IPS DF 6.9 (cell line): ENCODE measurements around the gene CEP63.

Experiments
- DNase-seq: peaks from one replicate; pipeline ENCODE4 v3.0.0-alpha.2; 2013; ENCODE audit warnings: low read depth, low spot score
- H3K27ac ChIP-seq: one replicate; pipeline ENCODE4 v1.5.1; 2013; ENCODE audit warnings: low read length, control low read depth
- H3K27me3 ChIP-seq: 2 replicates; pipeline ENCODE4 v1.6.1; 2013; ENCODE audit warnings: mild to moderate bottlenecking, low read length; ENCODE audit not compliant: control insufficient read depth, insufficient read depth
- H3K36me3 ChIP-seq: 2 replicates; pipeline ENCODE4 v1.6.1; 2013; ENCODE audit warnings: low read length; ENCODE audit not compliant: control insufficient read depth, insufficient read depth
- H3K4me1 ChIP-seq: 2 replicates; pipeline ENCODE4 v1.6.1; 2013; ENCODE audit warnings: low read length; ENCODE audit not compliant: control insufficient read depth, insufficient read depth
- H3K4me3 ChIP-seq: 2 replicates; pipeline ENCODE4 v1.5.1; 2013; ENCODE audit warnings: mild to moderate bottlenecking, low read length
- H3K9me3 ChIP-seq: 2 replicates; pipeline ENCODE4 v1.6.1; 2013; ENCODE audit warnings: low read length, inconsistent platforms; ENCODE audit not compliant: control insufficient read depth, insufficient read depth
- WGBS: extraction: QIAGEN DNeasy Blood & Tissue Kit; methylation state at CpG from one replicate; pipeline ENCODE4 v1.1.7; 2013; ENCODE audit warnings: mixed read lengths, missing lambda C conversion rate; ENCODE audit not compliant: insufficient read length, insufficient coverage; 5-methylcytosine and 5-hydroxymethylcytosine counted together

Gene CEP63

DNA sequence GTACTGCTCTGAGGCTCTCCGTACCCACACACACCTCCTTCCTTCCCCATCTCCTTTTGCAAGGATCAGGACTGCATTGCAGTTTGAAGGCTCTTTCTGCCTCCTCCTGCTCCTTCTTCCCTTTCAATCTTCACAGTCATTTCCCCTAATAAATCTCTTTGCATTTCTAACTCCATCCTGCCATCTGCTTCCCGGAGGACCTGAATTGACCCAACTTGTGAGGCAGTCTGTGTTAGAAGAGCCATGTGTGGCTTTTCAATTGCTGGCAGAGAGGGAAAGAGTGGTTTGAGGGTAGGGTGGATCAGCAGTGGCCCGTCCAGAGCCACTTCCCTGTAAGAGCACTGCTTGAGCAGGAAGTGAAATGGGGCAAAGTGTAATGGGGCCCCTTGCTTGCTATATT, 35.9 kb upstream of the CEP63 start:
- Histone ChIP-seq H3K27ac (no peak overlapping the region), H3K36me3 (no peaks in the 10 kb centered on the region), H3K9me3 (no peaks in the 10 kb centered on the region), H3K4me1 (peaks cover 1% of the 10 kb centered on the region; the same call in 1 of the 2 replicates), H3K4me3 (no peak overlapping the region), H3K27me3 (no peaks in the 10 kb centered on the region)
- no peak for DNase-seq
- WGBS = no CpG with 5 or more reads among the region's 3 CpGs

DNA sequence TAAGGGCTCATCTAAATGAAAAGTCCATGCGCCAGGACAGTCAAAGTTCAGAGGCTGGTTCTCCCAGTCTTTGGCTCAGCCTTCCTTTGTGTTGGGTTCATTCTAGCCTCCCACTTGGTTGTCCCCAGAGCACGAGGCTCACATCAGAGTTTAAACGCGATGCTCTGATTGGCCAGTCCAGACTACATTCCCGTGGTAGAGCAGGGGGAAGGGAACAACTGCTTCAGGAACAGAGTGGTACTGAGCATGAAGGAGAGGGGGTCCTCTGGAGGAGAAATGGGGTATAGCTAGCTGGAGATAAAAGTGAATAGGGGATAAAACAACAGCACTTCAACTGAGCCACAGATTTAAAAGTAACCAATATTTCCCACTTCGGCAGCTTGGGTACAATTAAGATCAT, 32.2 kb upstream of the CEP63 start:
- Histone ChIP-seq H3K4me3 (no peak overlapping the region), H3K27me3 (no peaks in the 10 kb centered on the region), H3K4me1 (0 out of 2 replicates have a peak, but pooled peaks cover 1% of the 10 kb centered on the region), H3K9me3 (no peaks in the 10 kb centered on the region), H3K27ac (no peak overlapping the region), H3K36me3 (no peaks in the 10 kb centered on the region)
- peak; percentile 66 for DNase-seq
- no CpG with 5 or more reads among the region's 6 CpGs for WGBS

DNA sequence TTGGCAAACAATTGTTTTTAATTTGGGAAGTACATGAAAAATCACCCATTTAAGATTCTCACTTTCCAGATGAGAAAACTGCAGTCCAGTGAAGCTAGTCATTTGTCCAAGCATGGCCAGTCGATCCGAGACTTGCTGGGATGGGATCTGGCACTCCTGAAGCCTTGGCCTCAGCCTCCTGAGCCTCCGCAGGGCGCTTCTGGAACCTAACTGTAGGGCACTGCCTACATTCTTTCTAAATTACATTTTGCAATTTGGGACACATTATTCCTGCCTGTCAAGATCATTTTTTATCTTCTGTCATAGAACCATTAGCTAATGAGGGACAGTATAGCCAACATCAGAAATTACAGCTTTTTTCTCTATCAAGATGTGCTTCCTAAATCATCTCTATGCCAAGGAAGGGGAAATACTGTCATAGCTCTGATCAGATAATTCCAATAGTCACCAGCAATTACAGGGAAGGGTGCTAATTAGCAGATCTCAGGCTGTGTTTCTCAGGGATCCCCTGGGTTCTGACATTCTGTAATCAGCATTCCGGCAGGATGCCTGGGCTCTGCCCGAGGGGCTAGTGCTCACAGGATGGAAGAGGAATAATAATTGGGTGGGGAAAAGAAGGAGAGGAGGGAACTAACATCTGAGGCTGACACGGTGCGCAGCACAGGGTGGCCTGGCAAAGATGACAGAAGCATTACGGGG, 28.3 kb upstream of the CEP63 start:
- WGBS = no CpG with 5 or more reads among the region's 9 CpGs
- H3K4me1 ChIP-seq = no peaks in the 10 kb centered on the region
- H3K27me3 ChIP-seq = no peaks in the 10 kb centered on the region
- no peak for DNase-seq
- H3K4me3 ChIP-seq = no peak overlapping the region
- no peak overlapping the region for H3K27ac ChIP-seq
- H3K36me3 ChIP-seq = no peaks in the 10 kb centered on the region
- H3K9me3 ChIP-seq = no peaks in the 10 kb centered on the region

DNA sequence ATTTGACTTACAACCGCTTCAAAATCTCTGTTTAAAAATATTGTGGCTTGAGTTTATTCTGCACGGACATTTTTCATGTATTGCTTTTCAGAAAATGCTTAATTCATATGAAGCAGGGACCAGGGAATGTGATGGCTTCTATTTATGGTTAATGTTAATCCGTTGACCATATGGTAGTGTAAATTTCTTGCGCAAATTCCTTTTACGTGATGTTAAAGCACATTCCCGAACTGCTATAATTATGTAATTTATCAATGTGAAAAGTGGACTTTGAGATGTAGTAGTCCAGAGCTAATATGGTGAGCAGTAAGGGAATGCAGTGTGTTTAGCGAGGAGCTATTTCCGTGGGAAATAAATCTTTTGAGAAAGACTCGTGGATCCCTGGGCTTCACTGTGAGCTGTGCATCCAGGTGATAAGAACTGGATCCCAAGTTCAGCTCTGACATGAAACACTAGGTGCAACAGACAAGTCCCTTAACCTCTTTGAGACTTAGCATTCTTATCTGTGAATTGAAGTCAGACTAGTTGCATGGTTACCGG, 27.4 kb upstream of the CEP63 start:
- Histone ChIP-seq H3K4me1 (no peaks in the 10 kb centered on the region), H3K27ac (no peak overlapping the region), H3K27me3 (no peaks in the 10 kb centered on the region), H3K9me3 (no peaks in the 10 kb centered on the region), H3K4me3 (no peak overlapping the region), H3K36me3 (no peaks in the 10 kb centered on the region)
- no peak for DNase-seq
- no CpG with 5 or more reads among the region's 10 CpGs for WGBS

DNA sequence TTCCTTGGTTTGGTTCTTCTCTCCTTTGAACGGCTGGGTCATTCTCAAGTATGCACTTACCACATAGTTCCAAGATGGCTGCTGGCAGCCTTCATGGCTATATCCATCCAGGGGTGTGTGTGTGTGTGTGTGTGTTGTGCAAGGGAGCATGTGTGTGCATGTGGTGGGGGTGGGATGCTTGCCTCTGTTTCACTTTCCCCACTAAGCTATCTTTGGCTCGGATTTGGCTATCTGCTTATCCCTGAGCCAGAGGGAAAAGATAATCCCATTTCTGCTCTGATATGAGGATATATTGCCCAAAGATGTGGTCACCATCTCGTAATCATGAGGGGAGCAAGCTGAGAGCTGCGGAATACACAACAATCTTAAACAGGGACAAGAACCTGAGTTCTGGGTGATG, 26.3 kb upstream of the CEP63 start:
- DNase-seq = no peak
- Histone ChIP-seq H3K4me1 (peaks cover 2% of the 10 kb centered on the region; the same call in 1 of the 2 replicates), H3K36me3 (no peaks in the 10 kb centered on the region), H3K4me3 (no peak overlapping the region), H3K27me3 (no peaks in the 10 kb centered on the region), H3K27ac (no peak overlapping the region), H3K9me3 (no peaks in the 10 kb centered on the region)
- no CpG with 5 or more reads among the region's 4 CpGs for WGBS

DNA sequence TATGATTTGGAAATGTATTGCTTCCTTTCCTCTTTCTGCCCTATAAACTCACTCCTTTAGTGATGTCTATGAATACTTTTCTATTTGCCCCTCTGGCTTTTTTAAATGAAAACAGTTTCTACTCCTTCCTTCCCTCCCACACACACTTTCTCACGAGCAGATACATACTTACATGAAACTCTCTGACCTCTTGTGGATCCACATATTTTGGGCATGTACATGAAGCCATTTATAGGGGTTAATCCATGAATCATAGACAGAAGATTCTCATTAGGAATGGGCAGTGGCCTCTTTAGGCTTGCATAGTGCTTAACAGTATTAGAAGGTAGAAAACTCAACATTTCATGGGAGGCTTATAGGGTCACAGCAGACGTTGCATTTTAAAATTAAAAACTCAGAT, 24.9 kb upstream of the CEP63 start:
- Histone ChIP-seq H3K4me3 (no peak overlapping the region), H3K27me3 (no peaks in the 10 kb centered on the region), H3K9me3 (no peaks in the 10 kb centered on the region), H3K27ac (no peak overlapping the region), H3K36me3 (no peaks in the 10 kb centered on the region), H3K4me1 (peaks cover 5% of the 10 kb centered on the region; the same call in 1 of the 2 replicates)
- no CpG with 5 or more reads among the region's 2 CpGs for WGBS
- no peak for DNase-seq

DNA sequence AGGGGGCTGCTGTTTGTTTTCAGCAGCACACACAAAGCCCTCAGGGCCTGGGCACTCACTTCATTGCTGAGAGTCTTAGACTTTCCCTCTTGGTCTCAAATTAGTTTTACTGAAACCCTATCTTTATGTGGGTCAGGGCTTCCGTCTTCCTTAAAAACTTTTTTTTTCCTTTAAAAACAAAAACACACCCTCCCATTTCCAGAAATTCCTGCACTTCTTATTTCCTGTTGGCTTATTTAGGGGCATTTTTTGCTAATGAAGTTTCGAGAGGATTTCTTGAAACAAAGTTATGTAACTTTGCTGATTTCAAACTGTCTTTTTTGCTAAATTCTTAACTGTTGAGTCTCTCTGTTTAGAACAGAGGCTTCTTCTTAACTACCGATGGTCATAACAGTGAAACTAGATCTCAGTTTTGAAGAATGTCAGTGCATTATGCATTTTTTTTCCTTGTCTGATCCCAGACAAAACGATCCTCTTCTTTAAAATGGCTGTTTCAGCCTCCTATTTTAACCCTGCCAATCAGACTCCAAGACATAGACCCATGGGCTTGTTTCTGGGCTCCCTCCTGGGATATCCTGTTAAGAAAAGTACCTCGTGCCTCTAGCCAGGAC, 23.4 kb upstream of the CEP63 start:
- Histone ChIP-seq H3K36me3 (no peaks in the 10 kb centered on the region), H3K4me1 (peaks cover 5% of the 10 kb centered on the region; the same call in 1 of the 2 replicates), H3K27ac (no peak overlapping the region), H3K9me3 (no peaks in the 10 kb centered on the region), H3K4me3 (no peak overlapping the region), H3K27me3 (no peaks in the 10 kb centered on the region)
- WGBS = no CpG with 5 or more reads among the region's 5 CpGs
- DNase-seq = no peak

DNA sequence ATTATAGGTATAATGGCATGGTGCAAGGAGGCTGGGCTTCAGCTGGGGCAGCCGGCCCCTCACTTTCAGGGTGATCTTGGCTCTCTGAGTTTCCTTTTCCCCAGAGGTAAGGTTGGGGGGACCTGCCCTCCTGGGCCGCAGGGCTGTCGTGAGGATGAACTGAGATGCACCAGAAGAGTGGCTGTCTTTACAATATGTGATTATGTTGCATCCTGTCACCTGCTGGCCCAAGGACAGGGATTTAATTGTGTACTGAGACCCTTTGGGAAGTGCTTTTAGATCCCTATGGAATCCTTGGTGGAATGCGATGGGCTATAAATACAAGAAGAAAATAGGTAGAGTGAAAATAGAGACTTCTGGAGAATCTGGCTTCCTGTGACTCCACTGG, 22.2 kb upstream of the CEP63 start:
- Histone ChIP-seq H3K36me3 (no peaks in the 10 kb centered on the region), H3K27me3 (no peaks in the 10 kb centered on the region), H3K9me3 (no peaks in the 10 kb centered on the region), H3K4me3 (no peak overlapping the region), H3K27ac (no peak overlapping the region), H3K4me1 (peaks cover 5% of the 10 kb centered on the region; the same call in 1 of the 2 replicates)
- no CpG with 5 or more reads among the region's 4 CpGs for WGBS
- DNase-seq = no peak

DNA sequence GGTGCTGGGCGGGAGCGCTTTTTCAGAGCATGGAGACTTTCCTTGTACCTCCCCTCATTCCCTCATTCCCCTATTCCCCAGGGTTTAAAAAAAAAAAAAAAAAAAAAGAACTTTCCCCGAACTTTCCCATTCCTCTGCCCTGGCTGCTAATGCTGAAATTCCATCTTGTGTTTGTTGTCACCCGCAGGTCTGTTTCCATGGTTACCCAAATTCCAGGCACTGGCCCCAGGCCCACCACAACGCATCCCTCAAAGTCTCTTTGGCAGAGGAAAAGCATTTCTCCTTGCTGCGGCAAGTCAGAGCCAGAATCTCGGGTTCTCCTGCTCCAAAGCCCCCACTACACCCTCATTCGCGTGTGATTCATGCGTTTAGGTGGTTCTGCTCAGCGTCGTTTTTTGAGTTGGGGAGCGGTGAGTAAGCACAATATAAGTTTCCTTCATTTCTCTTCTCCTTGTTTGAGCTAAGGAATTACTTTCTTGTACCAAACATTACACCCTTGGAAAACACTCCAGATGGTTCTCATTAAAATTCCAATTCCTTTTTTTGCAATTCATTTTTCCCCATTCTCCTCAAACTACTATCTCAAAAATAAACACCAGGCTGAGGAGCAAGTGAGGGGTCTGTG, 21.7 kb upstream of the CEP63 start:
- H3K4me1 ChIP-seq = peaks cover 5% of the 10 kb centered on the region; the same call in 1 of the 2 replicates
- H3K36me3 ChIP-seq = no peaks in the 10 kb centered on the region
- H3K9me3 ChIP-seq = no peaks in the 10 kb centered on the region
- H3K27me3 ChIP-seq = no peaks in the 10 kb centered on the region
- no CpG with 5 or more reads among the region's 13 CpGs for WGBS
- H3K4me3 ChIP-seq = no peak overlapping the region
- no peak overlapping the region for H3K27ac ChIP-seq
- DNase-seq = peak; percentile 77

DNA sequence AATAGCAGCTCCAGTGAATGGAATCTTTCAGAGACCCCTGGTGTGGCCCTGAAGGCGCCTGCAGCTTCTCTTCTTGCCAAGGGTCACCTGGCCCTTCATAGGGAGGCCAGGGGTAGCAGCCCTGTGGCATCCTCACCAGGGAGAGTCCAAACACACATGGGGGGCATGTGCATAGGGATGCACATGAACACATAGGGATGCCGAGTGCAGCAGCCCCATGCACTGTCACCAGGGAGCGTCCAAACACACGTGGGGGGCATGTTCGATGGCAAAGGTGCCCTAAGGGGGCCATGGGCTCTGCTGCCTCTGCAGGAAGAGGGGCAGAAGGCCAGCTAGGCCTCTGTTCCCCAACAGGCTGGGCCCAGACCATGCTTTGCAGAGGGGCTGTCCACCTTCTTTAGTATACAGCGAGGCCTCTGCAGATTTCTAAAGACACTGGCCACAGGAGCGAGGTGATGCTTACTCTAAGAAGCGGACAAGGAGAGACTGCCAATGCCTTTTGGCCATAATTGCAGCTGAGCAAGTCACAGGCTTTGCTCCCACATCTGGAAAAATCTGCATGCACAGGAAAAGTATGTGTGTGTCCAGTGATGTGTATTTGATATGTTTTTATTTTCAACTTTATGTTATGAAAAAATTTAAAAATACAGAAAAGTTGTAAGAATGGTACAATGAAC, 21.0 kb upstream of the CEP63 start:
- no CpG with 5 or more reads among the region's 8 CpGs for WGBS
- no peak overlapping the region for H3K4me3 ChIP-seq
- peaks cover 5% of the 10 kb centered on the region; the same call in 1 of the 2 replicates for H3K4me1 ChIP-seq
- no peaks in the 10 kb centered on the region for H3K9me3 ChIP-seq
- H3K27ac ChIP-seq = no peak overlapping the region
- no peak for DNase-seq
- no peaks in the 10 kb centered on the region for H3K27me3 ChIP-seq
- no peaks in the 10 kb centered on the region for H3K36me3 ChIP-seq
